ENCODE data around the gene CDH23.

DNA sequence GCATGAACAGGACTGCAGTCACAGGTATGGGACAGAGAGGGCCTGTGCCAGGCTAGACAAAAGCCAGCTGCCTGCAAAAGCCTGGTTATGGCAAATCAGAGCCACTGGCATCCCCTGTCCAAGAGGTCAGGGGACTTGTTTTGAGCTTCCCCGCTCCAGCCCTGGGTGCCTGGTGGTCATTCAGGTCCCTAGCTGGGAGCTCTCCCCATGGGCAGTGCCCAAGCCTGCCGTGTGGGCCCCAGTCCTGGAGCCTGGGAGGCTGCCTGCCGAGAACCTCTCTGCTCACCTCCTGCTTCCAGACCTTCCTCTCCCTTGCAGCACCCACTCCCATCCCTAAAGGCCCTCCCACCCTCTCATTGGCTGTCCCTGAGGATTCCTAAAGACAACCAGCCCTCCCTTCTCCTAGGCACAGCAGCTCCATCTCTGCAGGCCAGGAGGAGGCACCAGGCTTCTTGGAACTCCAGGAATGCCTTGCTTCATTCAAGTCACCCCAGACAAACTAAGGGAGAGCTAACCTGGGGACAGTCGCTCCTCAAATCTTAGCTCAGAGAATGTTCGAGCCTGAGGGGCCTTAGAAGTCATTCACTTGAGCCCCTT, 172.3 kb downstream of the CDH23 start:
- TF ChIP-seq, protein P1, sequence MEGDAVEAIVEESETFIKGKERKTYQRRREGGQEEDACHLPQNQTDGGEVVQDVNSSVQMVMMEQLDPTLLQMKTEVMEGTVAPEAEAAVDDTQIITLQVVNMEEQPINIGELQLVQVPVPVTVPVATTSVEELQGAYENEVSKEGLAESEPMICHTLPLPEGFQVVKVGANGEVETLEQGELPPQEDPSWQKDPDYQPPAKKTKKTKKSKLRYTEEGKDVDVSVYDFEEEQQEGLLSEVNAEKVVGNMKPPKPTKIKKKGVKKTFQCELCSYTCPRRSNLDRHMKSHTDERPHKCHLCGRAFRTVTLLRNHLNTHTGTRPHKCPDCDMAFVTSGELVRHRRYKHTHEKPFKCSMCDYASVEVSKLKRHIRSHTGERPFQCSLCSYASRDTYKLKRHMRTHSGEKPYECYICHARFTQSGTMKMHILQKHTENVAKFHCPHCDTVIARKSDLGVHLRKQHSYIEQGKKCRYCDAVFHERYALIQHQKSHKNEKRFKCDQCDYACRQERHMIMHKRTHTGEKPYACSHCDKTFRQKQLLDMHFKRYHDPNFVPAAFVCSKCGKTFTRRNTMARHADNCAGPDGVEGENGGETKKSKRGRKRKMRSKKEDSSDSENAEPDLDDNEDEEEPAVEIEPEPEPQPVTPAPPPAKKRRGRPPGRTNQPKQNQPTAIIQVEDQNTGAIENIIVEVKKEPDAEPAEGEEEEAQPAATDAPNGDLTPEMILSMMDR (IDR thresholded peaks at IDR 0.05): no peak
- TF ChIP-seq POLR2A (IDR thresholded peaks at IDR 0.05): no peak
